Heart left ventricle (tissue), 16 donors: ENCODE data around the gene PHACTR1. TPM values are rescaled to one million over a fixed set of nuclear protein-coding genes. Genes with fewer than 3 reads are reported as not detected.

Source experiments
- ATAC-seq, 4 donors: fragments of 200-7000 bp; cut with Tn5 transposase; one replicate each; pipeline ENCODE4 v1.9.1; 2020 to 2022; ENCODE audit warnings: moderate library complexity in 4 of 4, mild to moderate bottlenecking in 3 of 4, moderate number of reproducible peaks in 1 of 4
- DNase-seq, 5 donors: peaks; one replicate each; pipeline ENCODE4 v3.0.0-alpha.2; 2020
- H3K27ac ChIP-seq, 12 donors: fragments of 200-600 bp; sonication (generic) in 4 of 12; one replicate each; pipeline versions ENCODE4 v1.5.0 to v1.8.0; 2016 to 2022; ENCODE audit warnings: mild to moderate bottlenecking in 2 of 12
- H3K27me3 ChIP-seq, 9 donors: fragments of 200-600 bp; sonication (generic) in 2 of 9; one replicate each; pipeline versions ENCODE4 v1.5.1 to v1.8.0; 2016 to 2022; ENCODE audit warnings: mild to moderate bottlenecking in 3 of 9
- H3K36me3 ChIP-seq, 9 donors: fragments of 200-600 bp; sonication (generic) in 2 of 9; one replicate each; pipeline versions ENCODE4 v1.5.0 to v1.8.0; 2018 to 2022; ENCODE audit warnings: mild to moderate bottlenecking in 2 of 9
- H3K4me1 ChIP-seq, 12 donors: fragments of 200-600 bp; sonication (generic) in 4 of 12; one replicate each; pipeline versions ENCODE4 v1.5.0 to v1.8.0; 2016 to 2022; ENCODE audit warnings: mild to moderate bottlenecking in 3 of 12
- H3K4me3 ChIP-seq, 12 donors: fragments of 200-600 bp; sonication (generic) in 4 of 12; one replicate each; pipeline versions ENCODE4 v1.5.0 to v1.8.0; 2017 to 2022; ENCODE audit warnings: mild to moderate bottlenecking in 9 of 12, moderate library complexity in 4 of 12
- H3K9me3 ChIP-seq, 12 donors: fragments of 200-600 bp; sonication (generic) in 4 of 12; one replicate each; pipeline versions ENCODE4 v1.5.0 to v1.8.0; 2016 to 2022; ENCODE audit warnings: mild to moderate bottlenecking in 1 of 12
- CTCF ChIP-seq, 12 donors: fragments of 200-600 bp; sonication (generic) in 4 of 12; IDR thresholded peaks; one replicate each; pipeline versions ENCODE4 v1.5.0 to v1.8.0; 2018 to 2022; ENCODE audit warnings: antibody characterized with exemption in 12 of 12, mild to moderate bottlenecking in 5 of 12
- POLR2A ChIP-seq, 2 donors: fragments of 450-650 bp; IDR thresholded peaks; one replicate each; pipeline ENCODE4 v1.6.1; 2017; ENCODE audit warnings: antibody characterized with exemption in 2 of 2, mild to moderate bottlenecking in 2 of 2, moderate library complexity in 2 of 2
- WGBS, 4 donors: extraction: QIAGEN DNeasy Blood & Tissue Kit in 2 of 4; methylation state at CpG; one replicate each; pipeline versions ENCODE4 v1.1.5 to v1.1.7; 2013 to 2018; 5-methylcytosine and 5-hydroxymethylcytosine counted together
- intact Hi-C, 10 donors: fragments of 100-400 bp; cut with DNase I; formaldehyde crosslinking; loops; one replicate each; pipeline versions ENCODE4 v1.11.1 to v1.14.2; 2022
- polyA plus RNA-seq, 2 donors: library from polyadenylated mRNA; stranded (reverse); fragments of 200-250 nt; gene quantifications; one replicate each; pipeline ENCODE4 v1.2.3, GENCODE V29; 2013
- total RNA-seq, 9 donors: library from RNA; depleted of rRNA in 2 of 9; stranded (reverse); fragments of >200 nt in 2 of 9; fragmentation: NEBNext Ultra II Directional in 3 of 9; extraction: Animal tissue kit (Norgen Biotek cat#: 25700) in 3 of 9; gene quantifications; one replicate each; pipeline versions ENCODE4 v1.1.0 to v1.2.4, GENCODE V29; 2016 to 2023
- donor health status: ischemic (EF 13 %, LVEDD 7.1; RV severe dilation, severe dysfunction).
- donor health status: healthy with polysubstance abuse.
- donor health status: DM: no; HTN: yes; CAD: no.
- donor health status: DM: no; HTN: no; CAD: no.
- donor health status: ischemic (EF 25% LVEDD 6.9; RV normal size, moderate dysfunction).
- donor health status: ischemic (EF 25% LVEDD 5.7; RV mildly dilated, moderate dysfunction).
- donor health status: healthy.
- donor health status: DM: yes; HTN: yes; CAD: no.
- donor health status: ischemic (EF 35%, LVEDD 5.7; RV mildly dilated, moderate dysfunction).
- donor health status: nonischemic (EF 11% LVEDD 7.7; RV severe dilation, severe dysfunction).
- donor health status: DM: yes; HTN: yes; CAD: no.
- donor health status: PGD.
- donor health status: ischemic (EF 29% LVEDD 5.4; RV normal size, mild dysfunction).
- donor health status: nonischemic (EF 23%, LVEDD 6.1; RV moderate dilation, normal function).

PHACTR1 gene
- total and polyA plus RNA-seq, 11 donors: 21.2 to 238 (median 87.4) TPM

- Histone ChIP-seq H3K9me3 (peaks cover 0 to 7% (median 0%) of the 10 kb centered on the region in 12 donors), H3K4me1 (peaks cover 0 to 29% (median 0%) of the 10 kb centered on the region in 12 donors), H3K27me3 (no peaks in the 10 kb centered on the region), H3K36me3 (no peaks in the 10 kb centered on the region), H3K4me3 (no peak overlapping the region), H3K27ac (no peak overlapping the region)
- TF ChIP-seq POLR2A (IDR thresholded peaks at IDR 0.05) (no peak), CTCF (IDR thresholded peaks at IDR 0.05) (no peak)
- peak in 1 of 4 donors; percentile 55 for ATAC-seq
- DNase-seq: no peak
- WGBS, 4 donors: 76 to 94% (median 91%) methylated on average over 4 to 5 of the region's 5 CpGs
- intact Hi-C loops: loop anchor here in 1 of 10 donors (5.0 kb wide), 1 partner anchor 63 kb away; no protein-coding TSS in a partner anchor
Measured at GRCh38 chr6:13105139-13105538, 388.6 kb downstream of the PHACTR1 start.

- no peak overlapping the region for H3K4me3 ChIP-seq
- no peak for DNase-seq
- H3K27ac ChIP-seq: no peak overlapping the region
- no peaks in the 10 kb centered on the region for H3K36me3 ChIP-seq
- H3K4me1 ChIP-seq: peaks cover 0 to 38% (median 13%) of the 10 kb centered on the region in 12 donors
- no peak for ATAC-seq
- intact Hi-C loops: loop anchor here in 3 of 10 donors (10.0 kb wide), 2 partner anchors 88 to 198 kb away; no protein-coding TSS in a partner anchor
- H3K27me3 ChIP-seq: no peaks in the 10 kb centered on the region
- TF ChIP-seq CTCF (IDR thresholded peaks at IDR 0.05) (no peak), POLR2A (IDR thresholded peaks at IDR 0.05) (no peak)
- H3K9me3 ChIP-seq: peaks cover 0 to 15% (median 0%) of the 10 kb centered on the region in 12 donors
Measured at GRCh38 chr6:13112921-13113320, 396.4 kb downstream of the PHACTR1 start.

- no peak for DNase-seq
- intact Hi-C loops: loop anchor here in 3 of 10 donors (10.0 kb wide), 2 partner anchors 89 to 199 kb away; no protein-coding TSS in a partner anchor
- WGBS, 4 donors: 78 to 86% (median 83%) methylated on average over 5 of the region's 5 CpGs
Measured at GRCh38 chr6:13113376-13113775, 396.8 kb downstream of the PHACTR1 start.

More at GRCh38 chr6:13113376-13113775, 396.8 kb downstream of the PHACTR1 start:
- Histone ChIP-seq H3K9me3 (peaks cover 0 to 15% (median 0%) of the 10 kb centered on the region in 12 donors), H3K4me3 (no peak overlapping the region), H3K27ac (no peak overlapping the region), H3K4me1 (peaks cover 0 to 38% (median 13%) of the 10 kb centered on the region in 12 donors), H3K27me3 (no peaks in the 10 kb centered on the region), H3K36me3 (no peaks in the 10 kb centered on the region)
- no peak for TF ChIP-seq CTCF (IDR thresholded peaks at IDR 0.05)
- no peak for TF ChIP-seq POLR2A (IDR thresholded peaks at IDR 0.05)
- no peak for ATAC-seq
